MM.1S (cell line): ENCODE results near the gene ATOSA.

Experiments
- DNase-seq: peaks from one replicate; pipeline ENCODE4 v3.0.0-alpha.2; 2015
- H2AFZ ChIP-seq: fragments of 300-600 bp; sonication (generic); 2 replicates; pipeline ENCODE4 v1.6.0; 2016; ENCODE audit warnings: antibody characterized with exemption, low read length
- H3F3A ChIP-seq: fragments of 300-600 bp; sonication (generic); 2 replicates; pipeline ENCODE4 v1.6.1; 2016; ENCODE audit warnings: mild to moderate bottlenecking, antibody characterized with exemption, low read length, moderate library complexity, mixed read lengths; ENCODE audit not compliant: insufficient read depth
- H3K27ac ChIP-seq: fragments of 300-600 bp; sonication (generic); 2 replicates; pipeline ENCODE4 v1.5.1; 2016; ENCODE audit warnings: mild to moderate bottlenecking, low read length
- H3K27me3 ChIP-seq: fragments of 300-600 bp; sonication (generic); replicated peaks from 2 replicates; pipeline ENCODE4 v1.6.0; 2016; ENCODE audit warnings: low read length; ENCODE audit not compliant: insufficient read depth
- H3K36me3 ChIP-seq: fragments of 300-600 bp; sonication (generic); replicated peaks from 2 replicates; pipeline ENCODE4 v1.6.1; 2016; ENCODE audit warnings: mild to moderate bottlenecking, low read length, mixed read lengths; ENCODE audit not compliant: insufficient read depth
- H3K4me1 ChIP-seq: fragments of 300-600 bp; sonication (generic); 2 replicates; pipeline ENCODE4 v1.6.1; 2016; ENCODE audit warnings: low read length, mixed read lengths
- H3K4me2 ChIP-seq: fragments of 300-600 bp; sonication (generic); 2 replicates; pipeline ENCODE4 v1.6.0; 2016; ENCODE audit warnings: low read depth, low read length
- H3K4me3 ChIP-seq: fragments of 300-600 bp; sonication (generic); 2 replicates; pipeline ENCODE4 v1.5.1; 2016; ENCODE audit warnings: low read length, mixed read lengths
- H3K79me2 ChIP-seq: fragments of 300-600 bp; sonication (generic); 2 replicates; pipeline ENCODE4 v1.6.1; 2016; ENCODE audit warnings: mixed run types, low read length, mixed read lengths
- H3K9ac ChIP-seq: fragments of 300-600 bp; sonication (generic); 2 replicates; pipeline ENCODE4 v1.6.1; 2016; ENCODE audit warnings: low read length, mixed read lengths
- H3K9me2 ChIP-seq: fragments of 300-600 bp; sonication (generic); replicated peaks from 2 replicates; pipeline ENCODE4 v1.6.1; 2016; ENCODE audit warnings: mild to moderate bottlenecking, low read length, mixed read lengths; ENCODE audit not compliant: insufficient read depth
- H3K9me3 ChIP-seq: fragments of 300-600 bp; sonication (generic); replicated peaks from 2 replicates; pipeline ENCODE4 v1.6.1; 2016; ENCODE audit warnings: mild to moderate bottlenecking, low read length, mixed read lengths; ENCODE audit not compliant: insufficient read depth
- H4K20me1 ChIP-seq: fragments of 300-600 bp; sonication (generic); 2 replicates; pipeline ENCODE4 v1.6.1; 2016; ENCODE audit warnings: mild to moderate bottlenecking, low read length, moderate library complexity, mixed read lengths; ENCODE audit not compliant: insufficient read depth
- EZH2 ChIP-seq: fragments of 300-600 bp; sonication (generic); optimal IDR thresholded peaks from 2 replicates; pipeline ENCODE3; 2017; ENCODE audit warnings: low read depth, mild to moderate bottlenecking, antibody characterized with exemption, low read length, mixed read lengths
- EZH2phosphoT487 ChIP-seq: fragments of 300-600 bp; sonication (generic); IDR thresholded peaks from 2 replicates; pipeline ENCODE4 v1.6.1; 2018; ENCODE audit warnings: antibody characterized with exemption, low read length
- TF ChIP-seq, protein P1 (sequence below): fragments of 300-600 bp; sonication (generic); IDR thresholded peaks from 2 replicates; pipeline ENCODE4 v1.5.1; 2016; ENCODE audit warnings: antibody characterized with exemption, low read length, mixed read lengths

Gene ATOSA

DNA sequence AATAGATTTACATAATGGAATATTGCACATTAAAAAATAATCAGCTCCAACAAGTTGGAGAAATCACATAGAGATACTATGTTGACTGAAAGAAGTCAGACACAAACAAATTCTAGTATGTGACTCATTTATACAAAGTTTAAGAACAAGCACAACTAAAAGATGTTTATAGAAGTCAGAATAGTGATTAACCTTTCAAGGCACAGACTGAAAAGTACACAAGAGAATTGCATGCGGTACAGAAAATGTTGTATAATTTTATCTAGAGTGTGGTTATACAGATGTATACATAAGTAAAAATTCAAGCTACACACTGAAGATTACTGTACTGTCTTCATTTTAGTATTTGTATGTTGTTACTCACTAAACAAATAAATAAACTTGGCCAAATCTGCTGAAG, 19.3 kb upstream of the ATOSA start:
- Histone ChIP-seq H3K9me2 (no peaks in the 10 kb centered on the region), H2AFZ (no peak overlapping the region), H3K4me2 (no peak overlapping the region), H3F3A (no peaks in the 10 kb centered on the region), H3K27ac (no peak overlapping the region), H3K9me3 (no peaks in the 10 kb centered on the region), H3K4me1 (no peaks in the 10 kb centered on the region), H4K20me1 (no peaks in the 10 kb centered on the region), H3K36me3 (no peaks in the 10 kb centered on the region), H3K27me3 (no peaks in the 10 kb centered on the region), H3K4me3 (no peak overlapping the region), H3K9ac (no peak overlapping the region), H3K79me2 (peaks cover 45% of the 10 kb centered on the region)
- no peak for TF ChIP-seq EZH2phosphoT487
- TF ChIP-seq, protein P1, sequence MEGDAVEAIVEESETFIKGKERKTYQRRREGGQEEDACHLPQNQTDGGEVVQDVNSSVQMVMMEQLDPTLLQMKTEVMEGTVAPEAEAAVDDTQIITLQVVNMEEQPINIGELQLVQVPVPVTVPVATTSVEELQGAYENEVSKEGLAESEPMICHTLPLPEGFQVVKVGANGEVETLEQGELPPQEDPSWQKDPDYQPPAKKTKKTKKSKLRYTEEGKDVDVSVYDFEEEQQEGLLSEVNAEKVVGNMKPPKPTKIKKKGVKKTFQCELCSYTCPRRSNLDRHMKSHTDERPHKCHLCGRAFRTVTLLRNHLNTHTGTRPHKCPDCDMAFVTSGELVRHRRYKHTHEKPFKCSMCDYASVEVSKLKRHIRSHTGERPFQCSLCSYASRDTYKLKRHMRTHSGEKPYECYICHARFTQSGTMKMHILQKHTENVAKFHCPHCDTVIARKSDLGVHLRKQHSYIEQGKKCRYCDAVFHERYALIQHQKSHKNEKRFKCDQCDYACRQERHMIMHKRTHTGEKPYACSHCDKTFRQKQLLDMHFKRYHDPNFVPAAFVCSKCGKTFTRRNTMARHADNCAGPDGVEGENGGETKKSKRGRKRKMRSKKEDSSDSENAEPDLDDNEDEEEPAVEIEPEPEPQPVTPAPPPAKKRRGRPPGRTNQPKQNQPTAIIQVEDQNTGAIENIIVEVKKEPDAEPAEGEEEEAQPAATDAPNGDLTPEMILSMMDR, result no peak
- TF ChIP-seq EZH2, result no peak
- DNase-seq, result no peak

DNA sequence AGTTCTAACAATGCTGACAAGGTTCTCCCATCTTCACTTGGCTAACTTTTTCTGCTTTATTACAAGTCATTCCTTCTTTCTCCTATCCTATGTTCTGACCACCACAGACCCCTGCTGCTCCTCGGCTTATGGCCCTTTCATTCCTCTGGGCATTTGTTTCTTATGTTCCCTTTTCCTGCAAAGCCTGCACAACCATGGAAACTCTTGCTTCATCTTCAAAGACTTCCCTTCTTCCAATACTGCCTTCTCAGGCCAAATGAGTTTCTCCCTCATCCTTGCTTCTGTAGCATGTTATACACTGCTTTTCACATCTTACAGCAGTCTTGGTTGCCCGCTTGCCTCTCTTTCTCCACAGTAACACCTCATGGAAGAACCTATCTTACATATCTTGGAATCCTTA, 17.9 kb upstream of the ATOSA start:
- no peaks in the 10 kb centered on the region for H4K20me1 ChIP-seq
- H3K4me2 ChIP-seq, result no peak overlapping the region
- no peaks in the 10 kb centered on the region for H3K9me2 ChIP-seq
- H3F3A ChIP-seq, result no peaks in the 10 kb centered on the region
- no peak for DNase-seq
- no peak overlapping the region for H3K27ac ChIP-seq
- H3K9ac ChIP-seq, result no peak overlapping the region
- H3K36me3 ChIP-seq, result no peaks in the 10 kb centered on the region
- no peaks in the 10 kb centered on the region for H3K4me1 ChIP-seq
- peaks cover 31% of the 10 kb centered on the region for H3K79me2 ChIP-seq
- H2AFZ ChIP-seq, result no peak overlapping the region
- TF ChIP-seq, protein P1, result no peak
- TF ChIP-seq EZH2 (no peak), EZH2phosphoT487 (no peak)
- no peaks in the 10 kb centered on the region for H3K9me3 ChIP-seq
- no peak overlapping the region for H3K4me3 ChIP-seq
- no peaks in the 10 kb centered on the region for H3K27me3 ChIP-seq

DNA sequence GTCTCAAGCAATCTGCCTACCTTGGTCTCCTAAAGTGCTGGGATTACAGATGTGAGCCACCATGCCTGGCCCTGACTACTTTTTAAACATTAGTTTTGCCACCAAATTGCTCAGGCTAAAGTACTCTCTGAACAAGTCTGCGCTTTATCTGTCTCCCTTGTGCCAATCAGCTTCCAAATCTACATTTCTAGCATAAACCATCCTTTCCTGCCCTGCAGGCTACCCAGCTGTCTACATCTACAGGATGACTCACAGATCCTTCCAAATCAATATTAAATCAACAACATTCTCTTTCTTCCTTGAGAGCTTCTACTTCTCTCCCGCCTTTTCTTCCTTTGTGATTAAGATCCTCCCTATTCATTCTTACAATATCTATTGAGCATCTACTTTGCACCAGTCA, 16.0 kb upstream of the ATOSA start:
- no peak for DNase-seq
- TF ChIP-seq EZH2phosphoT487 (no peak), EZH2 (no peak)
- TF ChIP-seq, protein P1, result no peak
- no peaks in the 10 kb centered on the region for H3K4me1 ChIP-seq
- no peaks in the 10 kb centered on the region for H3F3A ChIP-seq
- H3K27me3 ChIP-seq, result no peaks in the 10 kb centered on the region
- no peak overlapping the region for H3K9ac ChIP-seq
- H3K4me3 ChIP-seq, result no peak overlapping the region
- H4K20me1 ChIP-seq, result no peaks in the 10 kb centered on the region
- no peaks in the 10 kb centered on the region for H3K9me2 ChIP-seq
- no peak overlapping the region for H2AFZ ChIP-seq
- H3K36me3 ChIP-seq, result no peaks in the 10 kb centered on the region
- peaks cover 19% of the 10 kb centered on the region for H3K79me2 ChIP-seq
- H3K27ac ChIP-seq, result no peak overlapping the region
- H3K9me3 ChIP-seq, result no peaks in the 10 kb centered on the region
- no peak overlapping the region for H3K4me2 ChIP-seq
